COLO829 (cell line): Measurements from ENCODE around the gene COL4A2.

Experiments used
- DNase-seq: peaks from one replicate; pipeline ENCODE4 v3.0.0; 2012; ENCODE audit warnings: low spot score

Gene COL4A2

DNA sequence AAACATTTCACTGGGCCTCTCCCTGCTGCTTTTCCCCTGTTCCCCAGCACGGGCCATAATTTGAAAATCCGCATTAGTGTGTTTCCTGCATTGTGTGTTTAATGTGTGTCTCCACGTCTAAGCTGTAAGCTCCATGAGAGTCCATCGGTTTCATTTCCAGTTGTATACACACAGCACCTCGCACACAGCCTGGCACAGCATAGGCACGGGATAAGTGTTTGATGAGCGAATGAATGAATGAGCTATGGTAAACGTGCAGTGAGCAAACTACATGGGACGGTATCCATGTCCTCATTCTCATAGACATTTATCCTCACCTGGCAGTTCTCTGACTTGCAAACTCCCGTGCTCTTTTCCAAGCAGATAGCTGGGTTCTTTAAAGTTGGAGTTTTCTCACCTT, 148.4 kb downstream of the COL4A2 start:
- DNase-seq = no peak

GRCh38 chr13:110455941-110456340, 148.9 kb downstream of the COL4A2 start:
- DNase-seq = peak; percentile 77

DNA sequence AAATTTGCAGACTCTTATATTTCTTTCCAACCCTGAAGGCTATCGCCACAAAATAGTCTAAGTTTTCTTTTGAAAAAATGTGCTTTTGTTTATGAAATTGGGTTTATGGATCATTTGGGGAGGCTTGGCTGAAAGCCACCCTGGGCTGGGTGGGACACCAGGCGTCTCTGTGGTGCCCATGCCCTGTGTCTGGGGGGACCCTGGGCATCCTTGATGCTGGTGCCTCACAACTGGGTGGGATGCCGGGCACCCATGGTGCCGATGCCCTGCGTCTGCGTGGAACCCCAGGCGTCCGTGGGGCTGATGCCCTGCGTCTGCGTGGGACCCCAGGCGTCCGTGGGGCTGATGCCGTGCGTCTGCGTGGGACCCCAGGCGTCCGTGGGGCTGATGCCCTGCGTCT, 149.5 kb downstream of the COL4A2 start:
- DNase-seq = no peak

- DNase-seq = no peak
Measured at GRCh38 chr13:110457361-110457760, 150.3 kb downstream of the COL4A2 start.

DNA sequence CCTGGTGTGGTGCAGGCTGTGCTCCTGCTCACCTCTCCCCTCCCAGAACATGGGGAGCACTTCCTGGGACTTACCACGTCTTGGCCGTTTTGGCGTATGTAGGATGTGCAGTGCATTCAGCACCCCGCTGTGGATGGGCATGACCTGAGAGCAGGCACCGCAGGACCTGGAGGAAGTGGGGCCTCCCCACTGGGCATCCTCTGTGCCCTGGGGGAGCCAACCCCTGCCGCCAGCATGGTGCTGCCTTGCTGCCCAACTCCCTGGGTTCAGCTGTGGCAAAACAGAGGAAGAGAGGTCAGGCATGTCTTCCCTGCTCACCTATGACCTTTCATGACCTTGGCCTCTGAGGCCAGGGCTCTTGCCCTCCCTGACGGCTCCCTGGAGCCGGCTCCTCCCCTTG, 150.9 kb downstream of the COL4A2 start:
- DNase-seq = no peak

GRCh38 chr13:110458594-110459365, 151.7 kb downstream of the COL4A2 start:
- no peak for DNase-seq

DNA sequence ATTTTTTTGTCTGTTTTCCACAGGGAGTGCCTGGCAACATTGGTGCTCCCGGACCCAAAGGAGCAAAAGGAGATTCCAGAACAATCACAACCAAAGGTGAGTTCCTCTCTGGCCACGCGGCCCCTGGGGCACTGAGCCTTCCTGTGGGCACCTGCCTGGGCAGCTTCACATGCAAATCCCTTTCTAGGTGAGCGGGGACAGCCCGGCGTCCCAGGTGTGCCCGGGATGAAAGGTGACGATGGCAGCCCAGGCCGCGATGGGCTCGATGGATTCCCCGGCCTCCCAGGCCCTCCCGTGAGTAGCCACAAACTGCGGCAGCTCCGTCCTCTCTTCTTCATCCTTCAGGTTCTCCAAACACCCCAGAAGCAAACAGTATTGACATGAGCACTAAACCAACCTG, 155.0 kb downstream of the COL4A2 start:
- no peak for DNase-seq

GRCh38 chr13:110463156-110463555, 156.1 kb downstream of the COL4A2 start:
- no peak for DNase-seq

- DNase-seq = no peak
Measured at GRCh38 chr13:110463871-110464510, 156.9 kb downstream of the COL4A2 start.

- no peak for DNase-seq
Measured at GRCh38 chr13:110464556-110465333, 157.7 kb downstream of the COL4A2 start.

DNA sequence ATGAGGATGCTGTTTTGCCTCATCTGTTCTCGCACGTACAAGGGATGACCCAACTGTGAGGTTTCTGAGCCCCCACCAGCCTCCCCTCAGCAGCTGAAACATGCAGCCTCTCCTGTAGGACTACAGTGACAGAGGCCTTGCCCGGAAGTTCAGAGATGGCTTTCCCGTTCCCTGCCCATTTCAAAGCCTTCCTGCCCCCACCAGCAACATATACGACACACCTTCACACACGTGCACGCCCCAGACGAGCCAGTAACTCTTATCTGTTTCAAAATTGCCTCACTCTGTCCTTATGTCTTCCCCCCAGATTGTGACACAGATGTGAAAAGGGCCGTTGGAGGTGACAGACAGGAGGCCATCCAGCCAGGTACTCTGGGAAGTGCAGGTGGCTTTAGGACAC, 158.6 kb downstream of the COL4A2 start:
- DNase-seq = no peak

- DNase-seq = no peak
Measured at GRCh38 chr13:110466266-110466915, 159.3 kb downstream of the COL4A2 start.

GRCh38 chr13:110467516-110468110, 160.5 kb downstream of the COL4A2 start:
- DNase-seq = no peak

DNA sequence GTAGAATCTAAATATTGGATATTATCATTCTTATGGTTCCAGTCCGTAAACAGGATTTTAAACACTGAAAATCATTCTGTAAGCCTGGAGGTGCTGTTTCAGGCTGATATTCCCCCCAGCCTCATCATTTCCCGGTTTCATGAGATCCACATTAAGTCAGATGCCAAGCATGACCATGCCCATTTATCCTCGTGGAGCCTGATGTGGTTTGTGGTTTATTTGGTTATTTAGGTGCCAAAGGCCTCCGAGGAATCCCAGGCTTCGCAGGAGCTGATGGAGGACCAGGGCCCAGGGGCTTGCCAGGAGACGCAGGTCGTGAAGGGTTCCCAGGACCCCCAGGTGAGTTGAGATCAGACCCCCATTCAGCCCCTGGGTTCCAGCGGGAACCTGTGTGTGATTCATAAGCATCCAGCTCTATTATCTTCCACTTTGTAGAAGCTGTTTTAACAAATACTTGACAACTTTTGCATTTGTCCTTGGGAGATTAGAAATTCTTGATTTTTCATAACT, 162.0 kb downstream of the COL4A2 start:
- no peak for DNase-seq

DNA sequence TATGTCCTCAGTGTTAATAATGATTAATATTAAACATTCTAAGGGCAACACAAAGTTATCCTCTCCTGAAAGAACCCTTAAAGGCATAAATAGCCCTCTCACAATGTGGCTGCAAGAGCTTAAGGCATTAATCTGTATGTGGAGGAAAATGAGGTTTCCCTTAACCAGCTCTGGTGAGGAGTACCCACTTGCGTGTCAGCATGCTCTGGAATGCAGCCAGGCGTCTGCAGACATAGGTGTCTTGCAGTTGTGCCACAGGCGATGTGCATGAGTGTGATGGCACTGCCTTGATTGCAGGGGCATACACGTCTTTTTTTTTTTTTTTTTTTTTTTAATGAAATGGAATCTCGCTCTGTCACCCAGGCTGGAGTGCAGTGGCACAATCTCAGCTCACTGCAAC, 162.5 kb downstream of the COL4A2 start:
- DNase-seq = no peak

GRCh38 chr13:110470272-110471009, 163.4 kb downstream of the COL4A2 start:
- DNase-seq = no peak

GRCh38 chr13:110471156-110471832, 164.2 kb downstream of the COL4A2 start:
- no peak for DNase-seq

DNA sequence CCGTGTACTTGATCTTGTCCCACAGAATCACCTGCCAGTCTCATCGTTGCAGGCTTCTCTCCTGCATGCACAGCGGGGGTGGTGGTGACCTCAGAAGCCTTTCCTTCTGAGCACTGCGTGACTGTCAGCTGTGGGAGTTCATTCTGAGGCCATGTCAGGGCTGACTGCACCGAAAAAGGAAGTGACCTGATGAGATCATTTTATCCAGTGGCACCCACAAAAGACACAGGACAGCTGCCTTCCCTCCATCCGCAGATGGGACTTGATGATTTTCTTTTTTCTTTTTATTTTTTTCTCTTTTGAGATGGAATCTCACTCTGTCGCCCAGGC, 164.7 kb downstream of the COL4A2 start:
- DNase-seq = no peak

GRCh38 chr13:110472904-110473563, 165.9 kb downstream of the COL4A2 start:
- DNase-seq = no peak

DNA sequence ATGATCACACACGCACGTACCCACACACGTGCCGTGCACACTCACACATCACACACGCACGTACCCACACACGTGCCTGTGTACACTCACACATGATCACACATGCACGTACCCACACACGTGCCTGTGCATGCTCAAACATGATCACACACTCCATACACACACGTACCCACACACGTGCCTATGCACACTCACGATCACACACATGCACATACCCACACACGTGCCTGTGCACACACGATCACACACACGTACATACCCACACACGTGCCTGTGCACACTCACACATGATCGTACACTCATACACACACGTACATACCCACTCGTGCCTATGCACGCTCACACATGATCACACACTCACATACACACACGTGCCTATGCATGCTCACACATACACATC, 167.6 kb downstream of the COL4A2 start:
- no peak for DNase-seq
